ENCODE measurements around the gene PTPRU. TPM values are rescaled to one million over a fixed set of nuclear protein-coding genes. Genes with fewer than 3 reads are reported as not detected.

Gene PTPRU
- total RNA-seq, 2 donors from 2014 or later: 24.1 to 40.2 TPM

DNA sequence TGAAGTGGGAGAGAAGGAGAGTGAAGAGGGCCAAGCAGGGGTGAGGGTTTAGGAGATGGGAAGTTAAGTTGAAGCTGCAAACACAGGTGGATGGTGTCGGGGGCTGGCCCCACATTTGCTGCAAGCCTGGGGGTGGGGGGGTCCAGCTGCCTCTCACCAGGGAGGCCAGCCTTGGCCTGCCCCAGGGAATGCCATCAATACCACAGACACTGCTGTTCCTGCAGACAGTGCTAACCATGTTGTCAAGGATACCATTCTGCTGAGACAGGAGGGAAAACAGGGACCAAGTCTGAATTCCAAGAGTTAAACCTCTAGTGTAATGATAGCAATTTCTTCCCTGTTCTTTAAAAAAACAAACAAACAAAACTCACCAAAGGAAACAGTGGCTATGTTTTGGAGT, 13.6 kb upstream of the PTPRU start:
- no peaks in the 10 kb centered on the region for H3K36me3 ChIP-seq (replicated peaks in 1 of 2; ENCODE audit: insufficient read depth in 1 of 2, low read depth in 2 of 2)
- intact Hi-C loops (cut with DNase I): no loop called here

DNA sequence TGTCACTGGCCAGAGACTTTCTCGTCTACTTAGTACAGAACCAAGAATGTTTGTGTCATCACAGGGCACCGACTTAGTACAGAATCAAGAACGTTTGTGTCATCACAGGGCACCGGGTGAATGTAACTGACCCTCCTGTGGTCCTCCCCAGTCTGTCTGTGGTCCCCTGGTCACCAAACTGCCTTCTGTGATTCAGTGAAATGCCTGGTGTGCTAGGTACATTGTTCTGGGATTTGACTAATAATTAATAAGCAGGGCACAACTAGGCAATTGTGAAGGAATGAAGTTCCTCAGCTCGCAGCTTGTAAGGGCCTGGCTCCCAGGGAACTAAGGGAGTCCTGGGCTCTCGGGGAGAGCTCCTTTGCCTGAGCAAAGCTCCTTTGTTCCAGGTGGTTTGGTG, 12.8 kb upstream of the PTPRU start:
- no peak for DNase-seq
- Histone ChIP-seq H3K27ac (no peak overlapping the region), H3K4me3 (no peak overlapping the region), H3K36me3 (replicated peaks in 1 of 2; ENCODE audit: insufficient read depth in 1 of 2, low read depth in 2 of 2) (no peaks in the 10 kb centered on the region), H3K27me3 (no peaks in the 10 kb centered on the region), H3K9me3 (no peaks in the 10 kb centered on the region), H3K4me1 (no peaks in the 10 kb centered on the region)
- TF ChIP-seq, protein P1, sequence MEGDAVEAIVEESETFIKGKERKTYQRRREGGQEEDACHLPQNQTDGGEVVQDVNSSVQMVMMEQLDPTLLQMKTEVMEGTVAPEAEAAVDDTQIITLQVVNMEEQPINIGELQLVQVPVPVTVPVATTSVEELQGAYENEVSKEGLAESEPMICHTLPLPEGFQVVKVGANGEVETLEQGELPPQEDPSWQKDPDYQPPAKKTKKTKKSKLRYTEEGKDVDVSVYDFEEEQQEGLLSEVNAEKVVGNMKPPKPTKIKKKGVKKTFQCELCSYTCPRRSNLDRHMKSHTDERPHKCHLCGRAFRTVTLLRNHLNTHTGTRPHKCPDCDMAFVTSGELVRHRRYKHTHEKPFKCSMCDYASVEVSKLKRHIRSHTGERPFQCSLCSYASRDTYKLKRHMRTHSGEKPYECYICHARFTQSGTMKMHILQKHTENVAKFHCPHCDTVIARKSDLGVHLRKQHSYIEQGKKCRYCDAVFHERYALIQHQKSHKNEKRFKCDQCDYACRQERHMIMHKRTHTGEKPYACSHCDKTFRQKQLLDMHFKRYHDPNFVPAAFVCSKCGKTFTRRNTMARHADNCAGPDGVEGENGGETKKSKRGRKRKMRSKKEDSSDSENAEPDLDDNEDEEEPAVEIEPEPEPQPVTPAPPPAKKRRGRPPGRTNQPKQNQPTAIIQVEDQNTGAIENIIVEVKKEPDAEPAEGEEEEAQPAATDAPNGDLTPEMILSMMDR (IDR thresholded peaks at IDR 0.05): no peak
- TF ChIP-seq POLR2A (IDR thresholded peaks at IDR 0.05): no peak
- intact Hi-C loops (cut with DNase I): no loop called here
- WGBS, 2 donors: 59 to 71% methylated on average over 6 of the region's 6 CpGs
- ATAC-seq: no peak

More for the DNA sequence above, 13.6 kb upstream of the PTPRU start:
- no peak for DNase-seq
- no peak overlapping the region for H3K4me3 ChIP-seq
- ATAC-seq: no peak
- no peak overlapping the region for H3K27ac ChIP-seq
- TF ChIP-seq POLR2A (IDR thresholded peaks at IDR 0.05): no peak
- TF ChIP-seq, protein P1 (IDR thresholded peaks at IDR 0.05): no peak
- 89 to 94% methylated on average over 1 of the region's 1 CpG for WGBS, 2 donors
- no peaks in the 10 kb centered on the region for H3K4me1 ChIP-seq
- no peaks in the 10 kb centered on the region for H3K9me3 ChIP-seq
- no peaks in the 10 kb centered on the region for H3K27me3 ChIP-seq

DNA sequence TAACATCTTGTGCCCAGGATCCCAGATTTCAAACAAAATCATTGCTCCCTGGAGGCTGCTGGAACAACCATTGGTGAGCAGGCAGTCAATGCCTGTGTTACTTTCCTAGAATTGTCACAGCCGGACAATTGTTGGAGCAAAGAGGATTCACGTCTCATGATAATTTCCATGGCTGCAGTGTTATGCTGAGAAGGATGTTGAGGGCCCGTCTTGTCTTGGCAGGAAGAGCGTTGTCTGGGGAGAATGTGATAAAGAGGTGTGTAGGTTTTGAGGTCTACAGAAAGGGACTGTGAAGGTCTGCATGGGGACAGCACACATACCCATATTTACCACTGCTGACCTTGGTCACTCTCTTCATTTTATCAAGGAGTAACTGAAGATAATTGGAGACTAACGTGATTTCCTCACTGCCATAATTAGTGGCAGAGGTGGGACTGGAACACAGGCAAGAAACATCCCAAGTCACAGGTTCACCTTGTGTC, 11.9 kb upstream of the PTPRU start:
- no peak for ATAC-seq
- Histone ChIP-seq H3K27ac (no peak overlapping the region), H3K4me1 (peaks cover under 1% of the 10 kb centered on the region), H3K9me3 (no peaks in the 10 kb centered on the region), H3K36me3 (replicated peaks in 1 of 2; ENCODE audit: insufficient read depth in 1 of 2, low read depth in 2 of 2) (no peaks in the 10 kb centered on the region), H3K4me3 (no peak overlapping the region), H3K27me3 (no peaks in the 10 kb centered on the region)
- WGBS, 2 donors: 82 to 91% methylated on average over 5 of the region's 5 CpGs
- TF ChIP-seq POLR2A (IDR thresholded peaks at IDR 0.05): no peak
- TF ChIP-seq, protein P1 (IDR thresholded peaks at IDR 0.05): no peak
- DNase-seq: no peak
- intact Hi-C loops (cut with DNase I): no loop called here

DNA sequence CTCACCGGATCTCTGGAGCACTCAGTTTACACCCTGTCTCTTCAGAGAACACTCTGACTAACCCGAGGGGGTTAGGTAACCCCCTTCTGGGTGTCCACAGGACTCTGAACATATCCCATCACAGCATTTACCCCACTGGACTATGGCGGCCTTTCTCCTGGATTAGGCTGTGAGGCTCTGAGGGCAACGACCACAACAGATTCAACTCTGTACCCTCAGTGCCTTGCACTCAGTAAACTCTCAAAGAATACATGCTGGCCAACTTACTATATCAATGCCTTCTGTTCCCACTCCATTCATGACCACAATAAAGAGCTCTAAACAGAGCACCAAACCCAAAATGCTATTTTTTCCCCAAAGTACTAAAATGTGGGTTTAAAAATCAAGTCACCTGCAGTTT, 11.0 kb upstream of the PTPRU start:
- Histone ChIP-seq H3K36me3 (replicated peaks in 1 of 2; ENCODE audit: insufficient read depth in 1 of 2, low read depth in 2 of 2) (no peaks in the 10 kb centered on the region), H3K4me1 (peaks cover 11% of the 10 kb centered on the region), H3K4me3 (no peak overlapping the region), H3K27me3 (no peaks in the 10 kb centered on the region), H3K9me3 (no peaks in the 10 kb centered on the region), H3K27ac (no peak overlapping the region)
- TF ChIP-seq, protein P1 (IDR thresholded peaks at IDR 0.05): no peak
- TF ChIP-seq POLR2A (IDR thresholded peaks at IDR 0.05): no peak
- WGBS, 2 donors: 76 to 78% methylated on average over 4 of the region's 4 CpGs
- ATAC-seq (no peak), DNase-seq (no peak)
- intact Hi-C loops (cut with DNase I): no loop called here

DNA sequence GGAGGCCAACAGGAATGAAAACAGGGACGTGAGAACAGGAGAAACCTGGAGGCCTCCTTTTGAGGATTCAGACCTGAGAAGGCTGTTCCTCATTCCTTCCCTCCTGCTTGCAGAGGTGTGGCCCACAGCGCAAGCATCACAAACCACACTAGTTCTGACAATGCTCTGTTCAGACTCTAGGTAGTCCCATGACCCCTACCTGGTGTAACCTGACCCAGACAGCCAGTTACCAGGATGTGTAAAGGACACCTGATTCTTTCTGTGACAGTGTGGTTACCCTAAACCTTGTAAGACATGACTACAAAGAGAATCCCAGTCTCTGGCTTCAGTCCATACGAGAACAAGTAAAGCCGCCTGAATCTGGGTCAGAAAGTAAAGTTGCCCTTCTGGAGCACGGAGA, 8.8 kb upstream of the PTPRU start:
- Histone ChIP-seq H3K4me1 (peaks cover 16% of the 10 kb centered on the region), H3K4me3 (no peak overlapping the region), H3K27ac (no peak overlapping the region), H3K27me3 (no peaks in the 10 kb centered on the region), H3K9me3 (no peaks in the 10 kb centered on the region), H3K36me3 (replicated peaks in 1 of 2; ENCODE audit: insufficient read depth in 1 of 2, low read depth in 2 of 2) (no peaks in the 10 kb centered on the region)
- TF ChIP-seq POLR2A (IDR thresholded peaks at IDR 0.05): no peak
- TF ChIP-seq, protein P1 (IDR thresholded peaks at IDR 0.05): no peak
- ATAC-seq (no peak), DNase-seq (no peak)
- intact Hi-C loops (cut with DNase I): no loop called here
- WGBS, 2 donors: 80 to 84% methylated on average over 5 of the region's 5 CpGs
